HG03175 (cell line): ENCODE results near the gene MAGOHB.
"Not testable (repeated sequence)": the region's sequence is repeated elsewhere in the genome, so short reads cannot be mapped to it uniquely, and the experiment has no call there.

Experiments used
- ATAC-seq: cut with Tn5 transposase; IDR thresholded peaks from one replicate; pipeline ENCODE4 v1.9.1; 2021; ENCODE audit warnings: mild to moderate bottlenecking, moderate library complexity; ENCODE audit not compliant: unreplicated experiment

Gene MAGOHB

DNA sequence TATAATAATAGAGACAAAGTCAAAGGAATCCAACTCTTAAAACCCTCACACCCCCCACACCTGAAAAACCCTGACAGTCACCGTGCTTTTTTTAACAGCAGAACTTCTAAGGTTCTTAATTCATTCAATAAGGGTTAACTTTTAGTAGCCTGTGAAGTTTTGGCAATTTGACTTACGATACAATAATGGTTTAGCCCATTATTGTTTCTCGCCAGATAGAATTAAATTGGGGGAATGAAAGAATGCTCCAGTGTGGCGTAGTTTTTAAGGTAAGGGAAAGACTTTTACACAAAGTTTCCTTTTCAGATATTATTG is 604 bp upstream of the MAGOHB start:
- ATAC-seq = no peak

DNA sequence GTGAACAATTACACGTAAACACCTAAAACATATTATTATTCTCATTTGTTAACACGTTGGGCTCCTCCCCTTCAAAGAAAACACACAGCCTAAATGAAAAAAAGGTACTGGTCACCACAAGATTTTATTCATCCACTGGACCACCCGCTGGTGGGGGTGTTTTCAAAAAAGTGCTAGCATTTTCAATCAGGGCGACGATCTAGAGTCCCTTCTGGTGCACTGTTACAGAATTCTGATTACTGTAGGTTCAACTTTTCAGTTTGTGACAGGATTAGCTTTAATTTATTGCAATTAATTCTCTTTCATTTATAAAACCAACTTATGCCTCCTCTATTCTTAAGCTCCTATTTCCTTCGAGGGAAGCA is 443 bp downstream of the MAGOHB start:
- peak; percentile 6 for ATAC-seq

DNA sequence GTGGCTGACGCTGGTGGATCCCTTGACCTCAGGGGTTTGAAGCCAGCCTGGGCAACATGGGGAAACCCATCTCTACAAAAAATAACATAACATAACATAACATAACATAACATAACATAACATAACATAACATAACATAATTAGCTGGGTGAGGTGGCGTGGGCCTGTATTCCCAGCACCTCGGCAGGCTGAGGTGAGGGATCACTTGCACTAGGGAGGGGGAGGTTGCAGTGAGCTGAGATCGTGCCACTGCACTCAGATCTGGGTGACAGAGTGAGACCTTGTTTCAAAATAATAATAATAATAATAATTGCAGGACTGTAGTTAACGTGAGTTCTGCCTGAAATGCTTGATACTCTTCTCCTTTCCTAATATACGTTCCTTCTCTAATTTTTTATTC is 1.3 kb downstream of the MAGOHB start:
- ATAC-seq = no peak

DNA sequence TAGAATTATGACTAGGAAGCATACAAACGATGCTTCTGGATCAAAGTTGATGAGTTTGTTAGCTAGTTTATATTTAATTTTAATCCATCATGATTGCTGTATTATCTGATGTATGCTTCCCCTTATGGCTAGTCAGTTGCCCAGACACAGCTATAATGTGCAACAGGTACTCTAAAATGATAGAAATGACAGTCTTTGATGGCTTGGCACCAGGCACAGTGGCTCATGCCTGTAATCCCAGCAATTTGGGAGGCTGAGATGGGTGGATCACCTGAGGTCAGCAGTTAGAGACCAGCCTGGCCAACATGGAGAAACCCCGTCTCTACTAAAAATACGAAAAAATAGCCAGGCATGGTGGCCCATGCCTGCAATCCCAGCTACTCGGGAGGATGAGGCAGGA is 2.2 kb downstream of the MAGOHB start:
- ATAC-seq = not testable (repeated sequence)

DNA sequence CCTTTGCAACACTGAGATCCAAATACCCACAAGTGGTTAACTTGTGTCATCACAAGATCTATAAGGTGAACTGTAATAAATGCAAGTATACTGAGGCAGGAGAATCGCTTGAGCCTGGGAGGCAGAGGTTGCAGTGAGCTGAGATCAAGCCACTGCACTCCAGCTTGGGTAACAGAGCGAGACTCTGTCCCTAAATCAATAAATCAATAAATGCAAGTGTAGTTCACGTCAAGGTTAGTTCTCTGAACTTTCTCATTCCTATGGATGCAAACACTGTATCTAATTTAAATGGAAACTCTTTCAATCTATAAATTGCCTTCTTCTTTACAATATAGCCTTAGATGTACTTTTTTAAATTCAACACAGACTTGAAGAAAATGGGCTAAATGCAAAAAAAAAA is 3.2 kb downstream of the MAGOHB start:
- ATAC-seq = no peak

DNA sequence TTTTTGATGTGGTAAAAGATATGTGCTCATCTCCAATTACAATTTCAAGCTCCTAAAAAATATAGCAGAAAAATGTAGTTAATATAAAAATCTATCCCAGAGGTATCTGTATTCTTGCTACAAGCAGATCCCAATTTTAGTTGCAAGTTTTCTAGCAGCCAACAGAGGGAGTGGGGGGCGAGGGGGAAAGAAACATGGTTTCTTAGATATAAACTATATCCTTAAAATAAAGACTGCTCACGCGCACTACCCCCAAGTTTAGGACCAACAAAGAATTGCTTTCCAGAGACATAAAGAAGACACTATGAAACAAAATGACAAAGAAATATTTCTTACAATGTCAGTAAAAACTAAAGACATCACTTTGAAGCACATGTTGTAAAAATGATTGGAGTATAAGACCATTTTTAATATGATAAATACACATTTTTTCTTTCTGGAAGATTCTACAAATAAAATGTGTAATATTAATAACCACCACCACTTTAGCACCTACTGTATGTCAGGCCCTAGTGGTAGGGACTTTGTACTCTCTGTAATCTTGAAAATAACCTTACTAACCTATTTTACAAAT is 5.4 kb downstream of the MAGOHB start:
- no peak for ATAC-seq

DNA sequence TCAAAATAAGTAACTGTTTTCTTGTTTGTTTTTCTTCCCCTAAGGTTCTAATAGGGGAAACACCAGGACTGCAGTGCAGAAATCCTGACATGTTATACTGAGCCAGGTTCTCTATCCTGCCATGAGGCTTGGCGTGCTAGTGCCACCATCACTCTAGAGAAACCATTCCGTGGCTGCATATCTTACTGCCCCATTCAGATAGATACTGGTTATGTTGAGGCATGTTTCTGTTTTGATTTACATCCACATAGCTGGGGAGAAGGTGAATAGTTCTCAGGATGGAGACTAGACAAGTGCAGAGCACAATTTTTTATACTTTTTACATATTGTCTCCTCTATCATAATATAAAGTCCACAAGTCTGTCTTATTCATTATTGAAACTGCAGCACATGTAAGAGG is 11.5 kb downstream of the MAGOHB start:
- no peak for ATAC-seq

DNA sequence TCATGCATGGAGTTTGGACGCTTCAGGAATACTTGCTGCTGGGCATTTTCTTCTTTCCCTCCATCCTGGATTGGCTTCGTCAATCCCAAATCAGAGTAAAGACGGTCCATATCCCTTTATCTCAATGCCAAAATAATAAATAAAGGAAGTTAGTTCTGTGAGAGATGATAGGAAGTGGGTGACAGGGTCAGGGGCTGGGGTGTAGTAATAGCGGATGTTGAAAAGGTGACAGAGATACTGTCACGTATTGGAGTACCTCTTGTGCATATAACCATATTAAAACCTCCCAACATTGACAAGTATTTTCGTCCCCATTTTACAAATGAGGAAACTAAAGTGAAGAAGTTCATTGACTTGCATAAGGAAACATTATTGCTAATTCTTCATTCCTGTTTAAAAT is 12.4 kb downstream of the MAGOHB start:
- ATAC-seq = no peak

DNA sequence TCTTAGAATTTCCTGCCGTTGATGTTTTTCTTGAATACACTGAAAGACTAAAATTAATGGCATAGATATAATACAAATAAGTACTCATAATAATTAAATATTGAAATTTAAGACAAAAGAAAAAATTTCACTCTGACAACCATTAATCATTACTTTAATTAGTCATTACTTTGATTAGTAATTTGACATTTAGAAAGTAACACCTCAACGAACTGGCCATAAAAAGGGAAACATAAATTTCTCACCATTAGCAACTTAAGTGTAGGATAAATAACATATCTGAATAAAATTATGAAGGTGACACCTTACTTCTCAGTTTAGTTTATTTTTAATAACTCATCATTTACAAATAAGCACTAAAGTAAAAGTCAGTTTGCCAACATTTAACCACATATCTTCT is 17.5 kb downstream of the MAGOHB start:
- no peak for ATAC-seq

DNA sequence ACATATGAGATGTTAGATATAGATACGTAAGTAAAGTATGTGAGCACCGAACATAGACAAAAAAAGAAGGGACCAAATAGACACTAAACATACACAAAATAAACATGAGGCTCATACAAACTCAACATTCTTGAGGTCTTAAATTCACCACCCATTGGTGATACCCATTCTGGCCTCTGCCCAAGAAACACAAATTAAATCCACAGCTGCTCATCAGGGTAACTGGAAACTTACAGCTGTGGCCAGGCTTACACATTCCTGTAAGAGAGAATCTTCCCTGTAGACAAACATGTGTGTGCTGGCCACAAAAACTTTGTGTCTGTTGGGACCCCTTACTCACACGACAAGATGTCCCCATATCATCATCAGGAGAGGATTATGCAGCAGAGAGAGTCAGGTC is 22.4 kb downstream of the MAGOHB start:
- no peak for ATAC-seq

DNA sequence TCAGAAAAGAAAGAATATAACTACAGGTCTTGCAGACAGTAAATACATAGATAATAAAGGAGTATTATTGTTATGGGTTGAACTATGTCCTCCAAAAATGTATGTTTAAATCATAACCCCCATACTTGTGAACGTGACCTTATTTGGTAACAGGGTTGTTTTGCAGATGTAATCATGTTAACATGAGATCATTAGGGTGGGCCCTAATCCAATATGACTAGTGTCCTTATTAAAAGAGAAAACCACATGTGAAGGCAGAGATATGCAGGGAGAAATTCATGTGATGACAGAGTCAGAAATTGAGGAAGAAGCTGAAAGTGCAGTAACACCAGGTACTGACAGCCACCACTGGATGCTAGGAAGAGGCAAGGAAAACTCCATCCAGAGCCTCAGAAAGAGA is 29.0 kb downstream of the MAGOHB start:
- no peak for ATAC-seq

DNA sequence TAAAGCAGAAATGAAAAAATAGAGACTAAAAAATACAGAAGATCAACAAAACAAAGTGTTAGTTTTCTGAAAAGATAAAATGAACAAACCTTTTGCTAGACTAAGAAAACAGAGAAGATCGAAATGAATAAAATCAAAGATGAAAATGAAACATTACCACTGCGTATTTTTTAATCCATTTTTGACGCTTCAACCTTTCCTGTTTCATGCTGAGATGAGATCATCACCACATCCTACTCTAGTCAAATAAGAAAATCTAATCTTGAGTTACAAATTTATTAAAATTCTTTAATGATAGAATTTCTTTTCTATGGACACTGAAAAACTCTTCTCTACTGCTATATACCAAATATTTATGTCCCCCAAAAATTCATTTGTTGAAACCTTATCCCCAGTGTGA is 30.7 kb downstream of the MAGOHB start:
- no peak for ATAC-seq

DNA sequence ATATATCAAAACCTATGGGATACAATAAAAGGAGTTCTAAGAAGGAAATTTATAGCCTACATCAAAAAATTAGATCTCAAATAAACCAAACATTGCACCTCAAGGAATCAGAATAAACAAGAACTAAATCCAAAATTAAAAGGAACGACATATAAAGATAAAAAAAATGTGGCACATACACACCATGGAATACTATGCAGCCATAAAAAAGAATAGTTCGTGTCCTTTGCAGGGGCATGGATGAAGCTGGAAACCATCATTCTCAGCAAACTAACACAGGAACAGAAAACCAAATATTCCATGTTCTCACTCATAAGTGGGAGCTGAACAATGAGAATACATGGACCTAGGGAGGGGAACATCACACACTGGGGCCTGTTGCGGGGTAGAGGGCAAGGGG is 31.3 kb downstream of the MAGOHB start:
- not testable (repeated sequence) for ATAC-seq

DNA sequence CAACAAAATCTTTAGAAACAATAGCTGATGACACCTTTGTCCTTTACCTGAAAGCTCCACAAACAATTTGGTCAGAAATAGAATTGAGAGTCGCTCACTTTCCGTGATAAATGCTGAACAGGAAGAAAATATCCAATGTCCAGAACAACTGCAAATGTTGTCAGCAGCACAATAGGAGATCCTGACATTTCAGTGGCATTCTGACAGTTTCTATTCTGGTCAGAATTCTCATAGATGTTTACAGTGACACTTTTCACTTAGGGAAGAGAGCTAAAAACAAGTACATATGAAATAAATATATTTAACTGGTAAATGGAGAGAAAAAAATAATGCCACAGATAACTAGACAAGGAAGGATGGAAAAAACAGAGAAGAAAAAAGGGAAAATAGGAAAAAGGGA is 39.1 kb downstream of the MAGOHB start:
- no peak for ATAC-seq

DNA sequence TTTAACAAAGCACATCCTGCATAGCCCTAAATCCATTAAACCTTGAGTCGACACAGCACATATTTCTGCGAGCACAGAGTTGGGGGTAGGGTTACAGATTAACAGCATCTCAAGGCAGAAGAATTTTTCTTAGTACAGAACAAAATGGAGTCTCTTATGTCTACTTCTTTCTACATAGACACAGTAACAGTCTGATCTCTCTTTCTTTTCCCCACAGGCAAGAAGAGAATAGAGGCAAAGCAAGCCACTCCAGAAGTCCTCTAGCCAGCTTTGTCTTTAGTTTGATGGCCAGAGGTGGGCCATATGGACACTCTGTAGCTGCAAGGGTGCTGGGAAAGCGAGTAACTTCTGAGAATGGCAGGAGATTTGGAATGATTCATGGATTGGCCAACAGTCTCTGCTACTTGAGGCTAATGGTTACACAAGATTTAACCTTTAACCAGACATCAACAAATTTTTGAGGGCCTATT is 41.4 kb downstream of the MAGOHB start:
- ATAC-seq = not testable (repeated sequence)

DNA sequence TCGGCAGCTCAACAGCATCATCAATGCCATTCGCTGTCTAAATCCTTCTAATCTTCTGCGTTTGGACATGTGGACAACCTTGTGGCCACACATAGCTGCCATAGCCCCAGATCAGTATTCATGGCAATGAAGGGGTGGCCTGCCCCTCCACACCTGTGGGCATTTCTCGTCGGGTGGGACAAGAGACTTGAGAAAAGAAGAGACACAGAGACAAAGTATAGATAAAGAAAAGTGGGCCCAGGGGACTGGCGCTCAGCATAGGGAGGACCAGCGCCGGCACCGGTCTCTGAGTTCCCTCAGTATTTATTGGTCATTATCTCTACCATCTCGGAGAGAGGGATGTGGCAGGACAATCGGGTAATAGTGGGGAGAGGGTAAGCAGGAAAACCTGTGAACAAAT is 42.3 kb downstream of the MAGOHB start:
- no peak for ATAC-seq

DNA sequence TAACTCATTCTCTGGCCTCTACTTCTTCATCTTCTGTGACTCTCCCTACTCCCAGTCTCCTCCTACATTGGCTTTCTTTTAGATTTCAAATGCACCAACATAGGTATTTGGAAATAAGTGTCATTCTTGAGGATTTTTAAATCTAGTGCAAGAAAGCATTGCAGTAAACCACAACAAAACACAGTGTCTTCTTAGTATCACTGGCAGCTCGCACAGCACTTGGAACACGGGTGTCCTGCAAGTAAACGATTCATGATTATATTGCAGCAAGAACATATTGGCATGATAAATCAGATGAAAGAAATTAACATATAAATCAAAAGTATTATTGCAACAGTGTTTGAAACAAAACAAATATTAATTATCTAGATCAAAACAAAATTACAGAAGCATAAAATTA is 45.6 kb downstream of the MAGOHB start:
- no peak for ATAC-seq

DNA sequence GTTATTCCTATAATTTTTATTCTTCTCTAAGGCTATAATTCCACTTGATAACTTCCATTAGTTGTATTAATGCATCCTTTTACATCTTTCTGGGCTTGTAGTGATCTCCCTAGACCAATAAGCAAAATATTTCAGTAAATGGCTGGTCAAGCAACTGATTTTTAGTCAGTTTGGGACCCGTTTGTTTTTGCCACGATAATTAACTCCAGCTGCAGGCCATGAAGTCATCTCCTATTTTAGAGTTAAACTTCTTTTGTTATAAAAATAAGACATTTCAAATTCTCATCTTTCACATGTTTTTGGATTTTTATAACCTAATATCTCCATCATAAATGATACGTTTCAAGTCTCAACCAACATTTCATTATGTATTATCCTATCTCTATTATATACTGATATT is 49.4 kb downstream of the MAGOHB start:
- ATAC-seq = no peak

DNA sequence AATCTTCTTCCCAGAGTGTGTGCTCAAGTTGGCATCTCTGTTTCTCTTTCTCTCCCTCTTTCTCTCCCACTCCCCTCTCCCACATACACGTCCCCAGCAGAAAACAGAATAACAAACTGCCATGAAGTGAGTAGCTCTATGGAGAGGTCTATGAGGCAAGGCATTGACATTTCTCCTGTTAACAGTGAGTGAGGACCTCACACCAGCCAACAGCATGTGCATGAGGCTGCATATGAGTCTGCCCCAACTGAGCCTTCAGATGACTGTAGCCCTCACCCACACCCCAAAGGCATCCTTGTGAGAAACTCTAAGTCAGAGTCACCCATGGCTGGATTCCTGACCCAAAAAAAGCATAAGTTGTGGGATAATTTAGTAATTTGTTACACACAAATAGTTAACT is 50.4 kb downstream of the MAGOHB start:
- no peak for ATAC-seq

DNA sequence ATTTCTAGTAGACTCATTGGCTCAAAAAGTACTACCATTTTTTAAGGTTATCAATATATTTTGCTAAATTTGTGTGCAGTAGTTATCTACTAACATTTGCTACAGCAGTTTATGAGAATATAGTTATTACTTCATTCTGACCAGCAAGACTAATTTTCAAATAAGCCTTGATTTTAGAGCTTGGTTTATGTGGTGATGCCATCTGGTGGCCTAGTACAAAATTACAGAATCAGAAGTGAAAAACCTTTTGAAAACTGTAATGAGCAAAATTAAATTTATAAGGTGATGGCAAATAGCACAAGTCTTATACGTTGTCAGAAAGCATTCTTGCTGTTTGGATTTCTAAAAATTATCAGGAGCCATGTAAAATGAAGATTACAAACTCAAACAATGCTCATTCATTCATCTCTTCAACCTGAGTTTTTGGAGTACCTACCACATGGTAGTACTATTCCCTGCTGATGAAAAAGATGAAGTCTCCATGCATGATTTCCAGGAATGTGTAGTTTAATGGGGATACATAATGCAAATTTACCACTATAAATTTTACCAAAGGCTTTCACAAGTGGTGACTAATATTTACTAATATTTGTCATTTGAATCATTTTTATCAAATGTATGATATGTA is 51.0 kb downstream of the MAGOHB start:
- ATAC-seq = no peak

DNA sequence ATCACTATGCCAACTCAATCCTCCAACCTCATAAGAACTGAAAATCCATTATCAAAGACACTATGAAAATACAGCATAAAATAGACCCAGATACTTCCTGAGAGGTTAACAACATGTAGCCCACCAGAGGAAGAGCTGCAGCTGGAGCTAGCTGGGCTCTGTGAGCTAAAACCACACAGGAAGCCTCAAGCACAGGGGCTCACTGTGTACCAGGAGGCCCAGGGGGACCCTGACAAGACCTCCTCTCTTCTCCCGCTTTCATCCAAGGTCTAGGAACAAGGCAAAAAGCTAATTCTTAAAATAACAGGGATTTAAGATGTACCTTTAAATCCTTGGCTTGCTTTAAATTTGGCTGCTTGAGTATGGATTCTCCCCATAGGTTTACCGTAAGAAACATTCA is 54.2 kb downstream of the MAGOHB start:
- no peak for ATAC-seq

DNA sequence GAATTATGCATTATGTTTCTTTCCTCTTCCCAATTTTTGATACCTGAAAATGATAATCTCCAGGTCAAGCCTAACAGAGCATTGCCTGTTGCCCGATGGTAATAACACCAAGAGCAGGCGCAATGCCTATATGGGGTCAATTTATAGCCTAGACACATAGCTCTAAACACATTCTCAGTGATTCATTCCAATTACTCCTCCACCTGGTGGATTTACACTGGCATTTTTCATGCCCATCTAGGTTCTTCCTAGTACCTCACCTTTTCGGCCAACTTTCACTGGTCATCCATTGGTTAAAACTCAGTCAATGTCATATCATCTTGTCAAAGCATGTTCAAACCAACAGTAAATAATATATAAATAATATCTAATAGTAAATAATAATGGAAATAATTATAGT is 54.6 kb downstream of the MAGOHB start:
- ATAC-seq = no peak

DNA sequence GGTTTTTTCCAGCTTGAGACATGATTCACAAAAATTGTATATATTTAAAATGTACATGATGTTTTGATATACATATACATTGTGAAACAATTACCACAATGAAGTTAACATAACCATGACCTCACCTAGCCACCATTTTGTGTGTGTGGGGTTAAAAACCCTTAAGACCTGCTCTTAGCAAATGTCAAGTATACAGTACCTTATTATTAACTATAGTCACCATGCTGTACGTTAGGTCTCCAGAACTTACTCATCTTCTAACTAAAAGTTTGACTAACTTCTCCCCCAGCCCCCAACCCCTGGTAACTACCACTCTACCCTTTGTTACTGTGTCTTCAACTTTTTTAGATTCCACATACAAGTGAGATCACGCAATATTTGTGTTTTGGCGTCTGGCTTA is 55.1 kb downstream of the MAGOHB start:
- no peak for ATAC-seq
